ENCODE data around the gene IFI16. TPM values are rescaled to one million over a fixed set of nuclear protein-coding genes. Genes with fewer than 3 reads are reported as not detected.

Gene IFI16
- total RNA-seq, 2 experiments from 2014 or later: 99.3 to 271 TPM

GRCh38 chr1:158999316-159000069 is 10.2 kb upstream of the IFI16 start:
- Histone ChIP-seq H2AFZ (ENCODE audit: low read length) (no peak overlapping the region), H3K79me2 (ENCODE audit: insufficient read depth, low read depth, low read length) (no peaks in the 10 kb centered on the region), H3K27ac (ENCODE audit: low read depth, low read length, poor library complexity, severe bottlenecking) (no peak overlapping the region), H3K4me2 (ENCODE audit: low read length) (no peak overlapping the region), H4K20me1 (ENCODE audit: insufficient read depth, low read length) (no peaks in the 10 kb centered on the region), H3K4me3 (ENCODE audit: low read depth, low read length, poor library complexity, severe bottlenecking) (no peak overlapping the region), H3K36me3 (ENCODE audit: insufficient read depth, low read length) (no peaks in the 10 kb centered on the region), H3K9me2 (ENCODE audit: insufficient read depth, low read length) (no peaks in the 10 kb centered on the region), H3K4me1 (ENCODE audit: insufficient read depth, low read length, poor library complexity, severe bottlenecking) (peaks cover 23% of the 10 kb centered on the region), H3K9me3 (ENCODE audit: low read length) (0 out of 2 replicates have a peak, but pooled peaks cover 7% of the 10 kb centered on the region)
- no TSS peak for BruUV-seq (replicated peaks)
- ChIA-PET CTCF (ENCODE audit: unreplicated experiment) (no interaction called here), POLR2A (interaction anchor here (1.1 kb wide), 1 partner anchor 10 kb away, joined by 3 read pairs; the partner anchor contains the start of gene IFI16)
- no peak for DNase-seq (ENCODE audit: low spot score)
- intact Hi-C loops (cut with micrococcal nuclease; ENCODE audit: unreplicated experiment): loop anchor here (2.0 to 10.0 kb wide), 5 partner anchors 117 to 753 kb away; no protein-coding TSS in a partner anchor
- TF ChIP-seq CTCF (conservative IDR thresholded peaks at IDR 0.05; ENCODE audit: low read length): no peak
- no peak for TF ChIP-seq EZH2phosphoT487 (IDR thresholded peaks at IDR 0.05; ENCODE audit: borderline replicate concordance, low read depth, low read length)

- no peak for DNase-seq (ENCODE audit: low spot score)
- ChIA-PET CTCF (ENCODE audit: unreplicated experiment) (no interaction called here), POLR2A (interaction anchor here (1.1 kb wide), 1 partner anchor 9 kb away, joined by 3 read pairs; the partner anchor contains the start of gene IFI16)
- Histone ChIP-seq H3K9me2 (ENCODE audit: insufficient read depth, low read length) (no peaks in the 10 kb centered on the region), H3K79me2 (ENCODE audit: insufficient read depth, low read depth, low read length) (no peaks in the 10 kb centered on the region), H2AFZ (ENCODE audit: low read length) (no peak overlapping the region), H4K20me1 (ENCODE audit: insufficient read depth, low read length) (no peaks in the 10 kb centered on the region), H3K27ac (ENCODE audit: low read depth, low read length, poor library complexity, severe bottlenecking) (no peak overlapping the region), H3K9me3 (ENCODE audit: low read length) (0 out of 2 replicates have a peak, but pooled peaks cover 5% of the 10 kb centered on the region), H3K4me3 (ENCODE audit: low read depth, low read length, poor library complexity, severe bottlenecking) (no peak overlapping the region), H3K36me3 (ENCODE audit: insufficient read depth, low read length) (no peaks in the 10 kb centered on the region), H3K4me1 (ENCODE audit: insufficient read depth, low read length, poor library complexity, severe bottlenecking) (peaks cover 23% of the 10 kb centered on the region), H3K4me2 (ENCODE audit: low read length) (no peak overlapping the region)
- BruUV-seq (replicated peaks): no TSS peak
- no peak for TF ChIP-seq EZH2phosphoT487 (IDR thresholded peaks at IDR 0.05; ENCODE audit: borderline replicate concordance, low read depth, low read length)
- TF ChIP-seq CTCF (conservative IDR thresholded peaks at IDR 0.05; ENCODE audit: low read length): no peak
- intact Hi-C loops (cut with micrococcal nuclease; ENCODE audit: unreplicated experiment): loop anchor here (10.0 kb wide), 1 partner anchor 435 kb away; no protein-coding TSS in a partner anchor
Measured at GRCh38 chr1:159000070-159000409, 9.7 kb upstream of the IFI16 start.

- H3K36me3 ChIP-seq (ENCODE audit: insufficient read depth, low read length): no peaks in the 10 kb centered on the region
- no peaks in the 10 kb centered on the region for H3K9me2 ChIP-seq (ENCODE audit: insufficient read depth, low read length)
- no peak overlapping the region for H3K4me3 ChIP-seq (ENCODE audit: low read depth, low read length, poor library complexity, severe bottlenecking)
- H3K79me2 ChIP-seq (ENCODE audit: insufficient read depth, low read depth, low read length): no peaks in the 10 kb centered on the region
- ChIA-PET CTCF (ENCODE audit: unreplicated experiment) (no interaction called here), POLR2A (interaction anchor here (1.1 kb wide), 1 partner anchor 9 kb away, joined by 3 read pairs; the partner anchor contains the start of gene IFI16)
- no peak overlapping the region for H3K27ac ChIP-seq (ENCODE audit: low read depth, low read length, poor library complexity, severe bottlenecking)
- peaks cover 29% of the 10 kb centered on the region for H3K4me1 ChIP-seq (ENCODE audit: insufficient read depth, low read length, poor library complexity, severe bottlenecking)
- H3K4me2 ChIP-seq (ENCODE audit: low read length): no peak overlapping the region
- no peaks in the 10 kb centered on the region for H3K9me3 ChIP-seq (ENCODE audit: low read length)
- intact Hi-C loops (cut with micrococcal nuclease; ENCODE audit: unreplicated experiment): loop anchor here (10.0 kb wide), 1 partner anchor 436 kb away; no protein-coding TSS in a partner anchor
- H2AFZ ChIP-seq (ENCODE audit: low read length): no peak overlapping the region
- BruUV-seq (replicated peaks): no TSS peak
- TF ChIP-seq CTCF (conservative IDR thresholded peaks at IDR 0.05; ENCODE audit: low read length) (no peak), EZH2phosphoT487 (IDR thresholded peaks at IDR 0.05; ENCODE audit: borderline replicate concordance, low read depth, low read length) (no peak)
- no peaks in the 10 kb centered on the region for H4K20me1 ChIP-seq (ENCODE audit: insufficient read depth, low read length)
- no peak for DNase-seq (ENCODE audit: low spot score)
Measured at GRCh38 chr1:159000625-159001024, 9.1 kb upstream of the IFI16 start.

Data from OCI-LY7 (cell line).